ENCODE measurements around the gene HTR3B.

- TF ChIP-seq CTCF (IDR thresholded peaks at IDR 0.05) = no peak
- no peak for TF ChIP-seq EZH2 (IDR thresholded peaks at IDR 0.05; ENCODE audit: borderline replicate concordance, insufficient read depth, low read depth, low read length, poor library complexity, severe bottlenecking)
Measured at GRCh38 chr11:113984781-113985180, 80.2 kb downstream of the HTR3B start.

All from B cell (primary cell).